GM19023 (cell line): ENCODE results near the gene ZNF586.
"Not testable (repeated sequence)": the region's sequence is repeated elsewhere in the genome, so short reads cannot be mapped to it uniquely, and the experiment has no call there.

Experiments used
- ATAC-seq: cut with Tn5 transposase; IDR thresholded peaks from one replicate; pipeline ENCODE4 v1.9.1; 2021; ENCODE audit warnings: mild to moderate bottlenecking, moderate library complexity; ENCODE audit not compliant: unreplicated experiment

The ZNF586 gene

DNA sequence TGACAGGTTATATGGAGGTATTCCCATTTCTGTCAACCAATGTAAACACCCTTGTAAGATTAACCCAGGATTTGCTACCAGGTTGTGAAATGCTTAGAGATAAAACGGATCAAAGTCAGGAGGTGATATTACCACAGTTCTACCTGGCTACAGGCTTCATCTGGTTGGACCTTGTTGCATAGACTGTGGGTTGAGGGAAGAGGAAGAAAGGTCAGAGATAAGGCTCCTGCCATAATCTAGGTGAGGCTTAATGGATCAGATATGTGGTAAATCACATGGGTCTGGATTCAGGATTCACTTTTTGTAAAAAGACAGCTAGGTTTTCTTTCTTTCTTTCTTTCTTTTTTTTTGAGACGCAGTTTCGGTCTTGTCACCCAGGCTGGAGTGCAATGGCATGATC is 52.0 kb downstream of the ZNF586 start:
- not testable (repeated sequence) for ATAC-seq

DNA sequence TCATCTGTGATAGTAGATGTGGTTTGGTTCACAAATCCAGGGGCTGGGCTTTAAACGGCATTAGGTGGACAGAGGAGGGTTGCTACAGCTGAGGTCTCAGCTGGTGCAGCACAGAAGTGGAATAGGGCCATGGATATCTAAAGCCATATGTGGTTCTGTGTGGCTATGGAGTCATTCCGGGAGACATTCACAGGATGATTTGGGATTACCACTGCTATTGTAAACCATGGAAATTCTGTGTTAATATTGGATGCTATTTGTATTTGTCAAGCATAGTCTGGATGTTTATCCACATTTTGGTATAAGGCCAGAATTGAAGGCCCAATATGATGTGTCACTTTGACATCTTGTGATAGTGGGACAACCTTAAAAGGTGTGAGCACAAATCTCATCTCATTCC is 53.7 kb downstream of the ZNF586 start:
- not testable (repeated sequence) for ATAC-seq

DNA sequence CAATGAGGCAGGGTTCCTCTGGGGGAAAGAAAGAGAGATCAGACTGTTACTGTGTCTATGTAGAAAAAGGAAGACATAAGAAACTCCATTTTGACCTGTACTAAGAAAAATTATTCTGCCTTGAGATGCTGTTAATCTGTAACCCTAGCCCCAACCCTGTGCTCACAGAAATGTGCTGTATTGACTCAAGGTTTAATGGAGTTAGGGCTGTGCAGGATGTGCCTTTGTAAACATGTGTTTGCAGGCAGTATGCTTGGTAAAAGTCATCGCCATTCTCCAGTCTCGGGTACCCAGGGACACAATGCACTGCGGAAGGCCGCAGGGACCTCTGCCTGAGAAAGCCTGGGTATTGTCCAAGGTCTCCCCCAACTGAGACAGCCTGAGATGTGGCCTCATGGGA is 54.1 kb downstream of the ZNF586 start:
- ATAC-seq: not testable (repeated sequence)

DNA sequence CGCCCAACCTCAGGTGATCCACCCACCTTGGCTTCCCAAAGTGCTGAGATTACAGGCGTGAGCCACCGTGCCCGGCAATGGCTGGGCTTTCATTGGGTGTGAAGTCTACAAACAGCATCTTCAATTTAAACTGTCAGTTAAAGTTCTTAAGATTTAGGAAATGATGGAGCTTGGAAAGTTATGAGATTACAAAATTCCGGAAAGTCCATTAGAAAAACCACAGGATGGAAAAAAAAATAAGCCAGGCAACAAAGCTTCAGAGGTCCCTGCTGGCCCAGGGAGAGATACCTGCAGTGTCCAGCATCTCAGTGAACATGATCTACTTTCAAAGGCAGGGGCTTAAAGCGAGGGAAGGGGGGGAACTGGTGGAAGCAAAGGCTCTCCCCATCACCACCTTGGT is 56.0 kb downstream of the ZNF586 start:
- no peak for ATAC-seq

DNA sequence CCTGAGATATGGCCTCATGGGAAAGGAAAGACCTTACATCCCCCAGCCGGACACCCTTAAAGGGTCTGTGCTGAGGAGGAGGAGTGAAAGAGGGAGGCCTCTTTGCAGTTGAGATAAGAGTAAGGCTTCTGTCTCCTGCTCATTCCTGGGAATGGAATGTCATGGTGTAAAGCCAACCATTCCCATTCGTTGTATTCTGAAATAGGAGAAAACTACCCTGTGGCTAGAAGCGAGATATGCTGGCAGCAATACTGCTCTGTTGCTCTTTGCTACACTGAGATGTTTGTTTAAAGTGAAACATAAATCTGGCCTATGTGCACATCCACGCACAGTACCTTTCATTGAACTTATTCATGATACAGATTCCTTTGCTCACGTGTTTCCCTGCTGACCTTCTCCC is 59.8 kb downstream of the ZNF586 start:
- no peak for ATAC-seq

DNA sequence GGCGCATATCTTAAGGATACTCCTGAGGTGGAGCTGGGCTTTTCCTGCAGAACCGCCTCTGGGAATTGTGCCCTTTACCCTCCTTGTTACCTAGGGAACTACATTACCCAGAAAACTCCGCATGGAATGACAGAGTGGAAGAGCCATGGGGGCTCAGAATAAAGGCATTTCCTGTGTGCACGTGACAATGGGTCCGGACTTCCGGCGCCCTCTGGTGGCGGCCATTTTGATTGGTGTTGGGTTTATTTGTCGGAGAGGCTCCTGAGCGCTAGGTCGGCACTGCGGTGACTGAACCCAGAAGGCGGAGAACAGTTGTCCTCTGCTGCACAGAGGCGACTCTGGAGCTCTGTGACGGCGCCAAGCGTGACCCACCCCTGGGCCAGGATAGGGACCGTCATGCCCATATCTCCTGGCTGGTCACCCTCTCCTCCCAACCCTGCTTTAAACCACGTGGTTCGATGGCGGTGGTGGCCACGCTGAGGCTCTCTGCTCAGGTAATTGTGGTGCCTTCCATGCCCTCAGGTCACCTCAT is 60.7 kb downstream of the ZNF586 start, which contains the start of gene ZNF587B:
ZNF587B (plus strand) TSS at position 229 of the 532 bp plus-strand sequence; CDS start at position 459, 230 bp downstream.
- no peak for ATAC-seq
